K562 (cell line): ENCODE data around the gene BCL3. TPM values are rescaled to one million over a fixed set of nuclear protein-coding genes. Genes with fewer than 3 reads are reported as not detected.

ENCODE experiments used
- CHD2 ChIP-seq: IDR thresholded peaks from 2 replicates; pipeline ENCODE4 v1.6.1; 2011; ENCODE audit warnings: low read depth, low read length
- ELF4 ChIP-seq: fragments of 450-650 bp; formaldehyde crosslinking; IDR thresholded peaks from 2 replicates; pipeline ENCODE4 v1.4.0; 2022; ENCODE audit warnings: missing genetic modification characterization
- FOXJ2 ChIP-seq: fragments of 200-800 bp; sonication (Bioruptor generic); IDR thresholded peaks from 2 replicates; pipeline ENCODE4 v1.6.1; 2016; ENCODE audit warnings: missing genetic modification characterization, missing compliant biosample characterization
- HDGF ChIP-seq: fragments of 450-650 bp; IDR thresholded peaks from 2 replicates; pipeline ENCODE4 v1.6.1; 2016
- HSF4 ChIP-seq: fragments of 250-450 bp; sonication (Bioruptor Pico); IDR thresholded peaks from 2 replicates; pipeline ENCODE4 v2.1.2; 2022; ENCODE audit warnings: mild to moderate bottlenecking, moderate library complexity, borderline replicate concordance
- JUND ChIP-seq, 2 experiments: IDR thresholded peaks; 2 replicates in 1 of 2; 3 replicates in 1 of 2; pipeline ENCODE4 v1.6.1; 2011; ENCODE audit warnings: borderline replicate concordance in 2 of 2, low read depth in 2 of 2, low read length in 2 of 2, improper control_type of control experiment in 1 of 2, missing biosample characterization in 1 of 2, missing genetic modification characterization in 1 of 2, missing genetic modification reagents in 1 of 2
- MTA1 ChIP-seq: fragments of 450-650 bp; IDR thresholded peaks from 2 replicates; pipeline ENCODE4 v1.6.1; 2017; ENCODE audit warnings: borderline replicate concordance
- NR2C1 ChIP-seq, 2 experiments: fragments of 450-650 bp; IDR thresholded peaks; 2 replicates each; pipeline ENCODE4 v1.6.1; 2017; ENCODE audit warnings: mild to moderate bottlenecking in 2 of 2, antibody characterized with exemption in 1 of 2, inconsistent platforms in 1 of 2, missing compliant biosample characterization in 1 of 2, missing genetic modification characterization in 1 of 2
- PHTF2 ChIP-seq: fragments of 250-450 bp; sonication (Bioruptor Pico); IDR thresholded peaks from 2 replicates; pipeline ENCODE4 v1.5.0; 2021; ENCODE audit warnings: mild to moderate bottlenecking
- POLR2G ChIP-seq: fragments of 200-400 bp; formaldehyde crosslinking; IDR thresholded peaks from 2 replicates; pipeline ENCODE4 v1.6.1; 2017; ENCODE audit warnings: low read depth, mild to moderate bottlenecking, antibody characterized with exemption, low read length, moderate library complexity
- RBM34 ChIP-seq: fragments of 200-400 bp; formaldehyde crosslinking; IDR thresholded peaks from 2 replicates; pipeline ENCODE4 v1.6.1; 2018; ENCODE audit warnings: low read length, borderline replicate concordance; ENCODE audit not compliant: insufficient read depth
- SMARCB1 ChIP-seq: IDR thresholded peaks from 2 replicates; pipeline ENCODE4 v1.6.1; 2011; ENCODE audit warnings: improper control_type of control experiment, low read depth; ENCODE audit not compliant: insufficient read length
- TAF9B ChIP-seq: fragments of 450-650 bp; IDR thresholded peaks from 2 replicates; pipeline ENCODE4 v1.6.1; 2018; ENCODE audit warnings: mild to moderate bottlenecking; ENCODE audit not compliant: partially characterized antibody
- TOE1 ChIP-seq, 2 experiments: fragments of 450-650 bp in 1 of 2; sonication (generic) in 1 of 2; formaldehyde crosslinking in 1 of 2; IDR thresholded peaks; 2 replicates each; pipeline versions ENCODE4 v1.7.1 to v1.8.0; 2016 to 2022; ENCODE audit warnings: borderline replicate concordance in 2 of 2, mild to moderate bottlenecking in 2 of 2, antibody characterized with exemption in 1 of 2, inconsistent platforms in 1 of 2, low read depth in 1 of 2, missing genetic modification reagents in 1 of 2, moderate library complexity in 1 of 2
- TRIM24 ChIP-seq, 2 experiments: fragments of 450-650 bp; IDR thresholded peaks; 2 replicates each; pipeline ENCODE4 v1.6.1; 2016
- XRCC5 ChIP-seq: fragments of 200-400 bp; formaldehyde crosslinking; IDR thresholded peaks from 2 replicates; pipeline ENCODE4 v1.6.1; 2017; ENCODE audit warnings: low read depth, mild to moderate bottlenecking, low read length
- ZFP1 ChIP-seq: fragments of 450-650 bp; formaldehyde crosslinking; IDR thresholded peaks from 2 replicates; pipeline ENCODE4 v1.4.0; 2020; ENCODE audit warnings: mild to moderate bottlenecking, mixed read lengths
- ZKSCAN3 ChIP-seq: fragments of 250-450 bp; sonication (Bioruptor Pico); IDR thresholded peaks from 2 replicates; pipeline ENCODE4 v1.4.0; 2020
- ZNF444 ChIP-seq: fragments of 250-450 bp; sonication (Bioruptor Pico); IDR thresholded peaks from 2 replicates; pipeline ENCODE4 v1.4.0; 2020; ENCODE audit warnings: mild to moderate bottlenecking, moderate library complexity
- ZNF766 ChIP-seq: fragments of 200-800 bp; sonication (Bioruptor generic); conservative IDR thresholded peaks from 2 replicates; pipeline ENCODE4 v1.6.1; 2016; ENCODE audit warnings: missing genetic modification characterization, missing compliant biosample characterization
- polyA plus RNA-seq, 8 experiments: library from polyadenylated mRNA; depleted of rRNA in 4 of 8; stranded (reverse) in 5 of 8; unstranded in 3 of 8; fragments of >200 nt; fragmentation: Nextera tagmentation in 2 of 8; fragmentation: Illumina TruSeq in 1 of 8; extraction: Ambion mirVana in 2 of 8; extraction: Trizol in 1 of 8; gene quantifications; 2 replicates each; pipeline versions ENCODE4 v1.2.1 to v1.2.3, GENCODE V29; 2011 to 2014; ENCODE audit warnings: inconsistent platforms in 1 of 8, missing spikeins in 1 of 8
- total RNA-seq, 7 experiments: library from RNA; depleted of rRNA in 6 of 7; stranded (reverse); fragments of >200 nt in 6 of 7; fragmentation: Illumina TruSeq in 2 of 7; extraction: Trizol in 2 of 7; gene quantifications; 2 replicates each; pipeline versions ENCODE4 v1.2.1 to v1.2.3, GENCODE V29; 2011 to 2021; ENCODE audit warnings: low replicate concordance in 1 of 7
- TF ChIP-seq, protein P1 (sequence below): fragments of 450-650 bp; IDR thresholded peaks from 2 replicates; pipeline ENCODE4 v1.6.1; 2017; ENCODE audit warnings: antibody characterized with exemption
- TF ChIP-seq, protein P2 (sequence below): fragments of 450-650 bp; conservative IDR thresholded peaks from 2 replicates; pipeline ENCODE4 v1.6.1; 2016; ENCODE audit warnings: missing genetic modification characterization, low read depth, mild to moderate bottlenecking, control low read depth, missing compliant biosample characterization

Gene BCL3
- total and polyA plus RNA-seq, 9 of the 15 experiments (the other 6 are each of a cell fraction or from before 2014, with no cell fraction given): 0.03 to 2.4 (median 0.50) TPM; not detected in 1

DNA sequence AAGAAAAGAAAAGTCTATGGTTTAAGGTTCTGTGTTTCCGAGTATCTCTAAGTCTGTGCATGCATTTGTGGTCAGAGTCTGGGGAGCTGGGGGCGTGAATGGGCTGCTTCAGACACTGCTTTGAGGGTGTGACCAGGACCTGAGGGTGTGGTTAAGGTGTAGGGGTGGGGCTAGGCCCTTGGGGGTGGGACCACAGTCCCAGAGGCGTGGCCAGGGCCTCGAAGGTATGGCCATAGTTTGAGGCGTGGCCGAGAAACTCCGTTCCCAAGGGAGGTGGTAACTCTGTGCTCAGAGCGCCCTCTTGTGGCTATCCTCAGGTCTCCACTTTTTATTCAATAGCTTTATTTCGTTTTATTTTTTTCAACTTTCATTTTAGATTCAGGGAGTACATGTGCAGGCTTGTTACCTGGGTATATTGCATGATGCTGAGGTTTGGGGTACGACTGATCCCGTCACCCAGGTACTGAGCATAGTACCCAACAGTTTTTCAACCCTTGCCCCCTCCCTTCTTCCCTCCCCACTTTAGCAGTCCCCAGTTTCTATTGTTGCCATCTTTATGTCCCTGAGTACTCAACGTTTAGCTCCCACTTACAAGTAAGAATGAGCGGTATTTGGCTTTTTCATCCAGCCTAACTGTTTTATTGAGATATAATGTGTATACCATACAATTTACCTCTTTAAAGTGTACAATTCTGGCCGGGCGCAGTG lies 22.2 kb downstream of the BCL3 start (continued):
- TF ChIP-seq TOE1 (IDR thresholded peaks at IDR 0.05; ENCODE audit: borderline replicate concordance): no peak
- no peak for TF ChIP-seq TOE1 (CRISPR knock-in tag; IDR thresholded peaks at IDR 0.05; ENCODE audit: borderline replicate concordance, low read depth)
- TF ChIP-seq, protein P1, sequence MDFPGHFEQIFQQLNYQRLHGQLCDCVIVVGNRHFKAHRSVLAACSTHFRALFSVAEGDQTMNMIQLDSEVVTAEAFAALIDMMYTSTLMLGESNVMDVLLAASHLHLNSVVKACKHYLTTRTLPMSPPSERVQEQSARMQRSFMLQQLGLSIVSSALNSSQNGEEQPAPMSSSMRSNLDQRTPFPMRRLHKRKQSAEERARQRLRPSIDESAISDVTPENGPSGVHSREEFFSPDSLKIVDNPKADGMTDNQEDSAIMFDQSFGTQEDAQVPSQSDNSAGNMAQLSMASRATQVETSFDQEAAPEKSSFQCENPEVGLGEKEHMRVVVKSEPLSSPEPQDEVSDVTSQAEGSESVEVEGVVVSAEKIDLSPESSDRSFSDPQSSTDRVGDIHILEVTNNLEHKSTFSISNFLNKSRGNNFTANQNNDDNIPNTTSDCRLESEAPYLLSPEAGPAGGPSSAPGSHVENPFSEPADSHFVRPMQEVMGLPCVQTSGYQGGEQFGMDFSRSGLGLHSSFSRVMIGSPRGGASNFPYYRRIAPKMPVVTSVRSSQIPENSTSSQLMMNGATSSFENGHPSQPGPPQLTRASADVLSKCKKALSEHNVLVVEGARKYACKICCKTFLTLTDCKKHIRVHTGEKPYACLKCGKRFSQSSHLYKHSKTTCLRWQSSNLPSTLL: no peak
- TF ChIP-seq, protein P2, sequence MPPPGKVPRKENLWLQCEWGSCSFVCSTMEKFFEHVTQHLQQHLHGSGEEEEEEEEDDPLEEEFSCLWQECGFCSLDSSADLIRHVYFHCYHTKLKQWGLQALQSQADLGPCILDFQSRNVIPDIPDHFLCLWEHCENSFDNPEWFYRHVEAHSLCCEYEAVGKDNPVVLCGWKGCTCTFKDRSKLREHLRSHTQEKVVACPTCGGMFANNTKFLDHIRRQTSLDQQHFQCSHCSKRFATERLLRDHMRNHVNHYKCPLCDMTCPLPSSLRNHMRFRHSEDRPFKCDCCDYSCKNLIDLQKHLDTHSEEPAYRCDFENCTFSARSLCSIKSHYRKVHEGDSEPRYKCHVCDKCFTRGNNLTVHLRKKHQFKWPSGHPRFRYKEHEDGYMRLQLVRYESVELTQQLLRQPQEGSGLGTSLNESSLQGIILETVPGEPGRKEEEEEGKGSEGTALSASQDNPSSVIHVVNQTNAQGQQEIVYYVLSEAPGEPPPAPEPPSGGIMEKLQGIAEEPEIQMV (tag): no peak
- no peak for TF ChIP-seq CHD2
- TF ChIP-seq ZFP1 (CRISPR knock-in tag): no peak
- TF ChIP-seq TAF9B: no peak
- TF ChIP-seq FOXJ2 (tag): no peak
- no peak for TF ChIP-seq HSF4 (CRISPR knock-in tag)
- TF ChIP-seq ELF4 (CRISPR knock-in tag): no peak
- TF ChIP-seq NR2C1 (IDR thresholded peaks at IDR 0.05): peak; percentile 21; the same call in 1 of the 2 replicates
- TF ChIP-seq NR2C1 (tag; IDR thresholded peaks at IDR 0.05): no peak
- no peak for TF ChIP-seq RBM34
- no peak for TF ChIP-seq ZKSCAN3 (CRISPR knock-in tag)
- TF ChIP-seq TRIM24 (IDR thresholded peaks at IDR 0.05): no peak
- peak; percentile 70; the same call in 1 of the 2 replicates for TF ChIP-seq HDGF
- no peak; the same call in 1 of the 2 replicates for TF ChIP-seq JUND (IDR thresholded peaks at IDR 0.05; ENCODE audit: borderline replicate concordance, low read depth, low read length)
- no peak; the same call in 2 of the 3 replicates for TF ChIP-seq JUND (tag; IDR thresholded peaks at IDR 0.05; ENCODE audit: borderline replicate concordance, low read depth, low read length)
- no peak for TF ChIP-seq XRCC5
- no peak for TF ChIP-seq SMARCB1
- no peak for TF ChIP-seq PHTF2 (CRISPR knock-in tag)
- TF ChIP-seq ZNF444 (CRISPR knock-in tag): no peak
- no peak for TF ChIP-seq POLR2G
- TF ChIP-seq MTA1: no peak
- TF ChIP-seq ZNF766 (CRISPR knock-in tag): no peak
